H9 (cell line): Measurements from ENCODE around the gene TMEM250. TPM values are rescaled to one million over a fixed set of nuclear protein-coding genes. Genes with fewer than 3 reads are reported as not detected.

Experiments used
- DNase-seq: peaks from one replicate; pipeline ENCODE4 v3.0.0-alpha.2; 2017
- H2AFZ ChIP-seq: one replicate; pipeline ENCODE4 v1.6.1; 2013; ENCODE audit warnings: mild to moderate bottlenecking, low read length, control low read depth, moderate library complexity
- H2AK5ac ChIP-seq: 2 replicates; pipeline ENCODE4 v1.6.1; 2013; ENCODE audit warnings: low read length, control low read depth, mixed read lengths; ENCODE audit not compliant: insufficient read length
- H2BK120ac ChIP-seq: one replicate; pipeline ENCODE4 v1.6.1; 2013; ENCODE audit warnings: low read depth, mild to moderate bottlenecking, low read length, control low read depth, inconsistent platforms; ENCODE audit not compliant: poor library complexity, severe bottlenecking
- H2BK12ac ChIP-seq: 2 replicates; pipeline ENCODE4 v1.6.1; 2013; ENCODE audit warnings: low read length, control low read depth, mixed read lengths, low read depth; ENCODE audit not compliant: insufficient read length
- H2BK15ac ChIP-seq: 2 replicates; pipeline ENCODE4 v1.6.1; 2013; ENCODE audit warnings: low read depth, low read length, control low read depth
- H2BK20ac ChIP-seq: one replicate; pipeline ENCODE4 v1.6.1; 2013; ENCODE audit warnings: low read depth, mild to moderate bottlenecking, low read length, control low read depth, inconsistent platforms; ENCODE audit not compliant: poor library complexity, severe bottlenecking
- H2BK5ac ChIP-seq: 2 replicates; pipeline ENCODE4 v1.6.1; 2013; ENCODE audit warnings: low read length, control low read depth, mixed read lengths; ENCODE audit not compliant: insufficient read length
- H3K14ac ChIP-seq: 2 replicates; pipeline ENCODE4 v1.6.1; 2013; ENCODE audit warnings: low read length, control low read depth; ENCODE audit not compliant: insufficient read depth
- H3K18ac ChIP-seq: 2 replicates; pipeline ENCODE4 v1.6.1; 2013; ENCODE audit warnings: low read depth, mild to moderate bottlenecking, mixed read lengths, low read length, control low read depth; ENCODE audit not compliant: insufficient read length
- H3K23ac ChIP-seq: 2 replicates; pipeline ENCODE4 v1.6.1; 2013; ENCODE audit warnings: low read length, control low read depth, mixed read lengths, low read depth; ENCODE audit not compliant: insufficient read length
- H3K23me2 ChIP-seq: 2 replicates; pipeline ENCODE4 v1.6.1; 2013; ENCODE audit warnings: low read depth, mild to moderate bottlenecking, mixed read lengths, low read length, control low read depth; ENCODE audit not compliant: insufficient read length, poor library complexity, severe bottlenecking
- H3K27ac ChIP-seq: 2 replicates; pipeline ENCODE4 v1.5.1; 2013; ENCODE audit warnings: low read length, control low read depth, mixed read lengths, low read depth; ENCODE audit not compliant: insufficient read length
- H3K27me3 ChIP-seq: 2 replicates; pipeline ENCODE4 v1.6.1; 2013; ENCODE audit warnings: low read length, control low read depth, inconsistent platforms; ENCODE audit not compliant: insufficient read depth
- H3K4ac ChIP-seq: 2 replicates; pipeline ENCODE4 v1.6.1; 2013; ENCODE audit warnings: low read depth, mild to moderate bottlenecking, control low read depth, inconsistent platforms, low read length, moderate library complexity
- H3K4me1 ChIP-seq: 2 replicates; pipeline ENCODE4 v1.6.1; 2013; ENCODE audit warnings: low read length, control low read depth, inconsistent platforms; ENCODE audit not compliant: insufficient read depth
- H3K4me2 ChIP-seq: 2 replicates; pipeline ENCODE4 v1.6.1; 2013; ENCODE audit warnings: low read length, control low read depth, mixed read lengths; ENCODE audit not compliant: insufficient read length, insufficient read depth
- H3K56ac ChIP-seq: 2 replicates; pipeline ENCODE4 v1.6.1; 2013; ENCODE audit warnings: low read depth, mild to moderate bottlenecking, mixed read lengths, low read length, control low read depth; ENCODE audit not compliant: insufficient read length
- H3K79me1 ChIP-seq: 2 replicates; pipeline ENCODE4 v1.6.1; 2013; ENCODE audit warnings: low read depth, mild to moderate bottlenecking, moderate library complexity, low read length, control low read depth, inconsistent platforms; ENCODE audit not compliant: insufficient read depth, poor library complexity, severe bottlenecking
- H3K79me2 ChIP-seq: 2 replicates; pipeline ENCODE4 v1.6.1; 2013; ENCODE audit warnings: low read length, control low read depth, inconsistent platforms; ENCODE audit not compliant: insufficient read depth
- H3K9ac ChIP-seq: 2 replicates; pipeline ENCODE4 v1.6.1; 2013; ENCODE audit warnings: low read length, control low read depth, mixed read lengths; ENCODE audit not compliant: insufficient read length; ENCODE audit errors: extremely low read depth
- H3K9me3 ChIP-seq: one replicate; pipeline ENCODE4 v1.6.1; 2013; ENCODE audit warnings: low read depth, low read length, inconsistent platforms; ENCODE audit not compliant: control insufficient read depth
- H3T11ph ChIP-seq: one replicate; pipeline ENCODE4 v1.6.1; 2013; ENCODE audit warnings: mild to moderate bottlenecking, low read length, control low read depth, inconsistent platforms
- H4K20me1 ChIP-seq: one replicate; pipeline ENCODE4 v1.6.1; 2013; ENCODE audit not compliant: control insufficient read depth, insufficient read length, insufficient read depth
- H4K5ac ChIP-seq: 2 replicates; pipeline ENCODE4 v1.6.1; 2013; ENCODE audit warnings: low read depth, mild to moderate bottlenecking, mixed read lengths, low read length, control low read depth; ENCODE audit not compliant: insufficient read length
- H4K8ac ChIP-seq: replicated peaks from 2 replicates; pipeline ENCODE4 v1.6.1; 2013; ENCODE audit warnings: low read length, control low read depth, mixed read lengths, low read depth; ENCODE audit not compliant: insufficient read length
- H4K91ac ChIP-seq: 2 replicates; pipeline ENCODE4 v1.6.1; 2013; ENCODE audit warnings: low read depth, mild to moderate bottlenecking, moderate library complexity, mixed read lengths, low read length, control low read depth; ENCODE audit not compliant: insufficient read length
- H3K27ac Mint-ChIP-seq, 3 experiments: 2 replicates in 2 of 3; 3 replicates in 1 of 3; pipeline ENCODE4 v1.8.0; 2020 to 2021; ENCODE audit warnings: mixed read lengths in 3 of 3, mild to moderate bottlenecking in 1 of 3, moderate library complexity in 1 of 3
- H3K27me3 Mint-ChIP-seq: 2 replicates; pipeline ENCODE4 v1.8.0; 2021; ENCODE audit warnings: low read depth, mild to moderate bottlenecking, moderate library complexity, mixed read lengths
- H3K36me3 Mint-ChIP-seq, 3 experiments: 2 replicates in 2 of 3; 3 replicates in 1 of 3; pipeline ENCODE4 v1.8.0; 2020 to 2021; ENCODE audit warnings: low read depth in 3 of 3, mixed read lengths in 3 of 3; ENCODE audit not compliant: insufficient read depth in 1 of 3
- H3K4me1 Mint-ChIP-seq, 2 experiments: 2 replicates each; pipeline ENCODE4 v1.8.0; 2020; ENCODE audit warnings: mixed read lengths in 2 of 2
- H3K4me3 Mint-ChIP-seq, 2 experiments: 2 replicates in 1 of 2; 3 replicates in 1 of 2; pipeline ENCODE4 v1.8.0; 2020 to 2021; ENCODE audit warnings: mild to moderate bottlenecking in 2 of 2, mixed read lengths in 2 of 2, moderate library complexity in 1 of 2
- H3K9me3 Mint-ChIP-seq, 2 experiments: 2 replicates in 1 of 2; 3 replicates in 1 of 2; pipeline ENCODE4 v1.8.0; 2020; ENCODE audit warnings: mild to moderate bottlenecking in 2 of 2, mixed read lengths in 2 of 2, moderate library complexity in 1 of 2
- CTCF ChIP-seq: fragments of 200-600 bp; sonication (generic); conservative IDR thresholded peaks from 3 replicates; pipeline ENCODE4 v1.8.0; 2021; ENCODE audit warnings: antibody characterized with exemption, mild to moderate bottlenecking
- WGBS: extraction: QIAGEN DNeasy Blood & Tissue Kit; methylation state at CpG from one replicate; pipeline ENCODE4 v1.1.7; 2013; ENCODE audit warnings: missing lambda C conversion rate, low lambda C conversion rate, mixed read lengths; ENCODE audit not compliant: insufficient read length; ENCODE audit errors: extremely low coverage; 5-methylcytosine and 5-hydroxymethylcytosine counted together
- total RNA-seq: library from RNA; stranded (reverse); gene quantifications from 2 replicates; pipeline ENCODE4 v1.2.1, GENCODE V29; 2021

TMEM250 gene
- total RNA-seq, 1 experiment from 2014 or later = 48.1 TPM

- H3K14ac ChIP-seq = no peak overlapping the region; the same call in 1 of the 2 replicates
- no peak overlapping the region for H2AFZ ChIP-seq
- WGBS = no CpG with 5 or more reads among the region's 69 CpGs
Measured at GRCh38 chr9:136133191-136133958, 14.7 kb upstream of the TMEM250 start.

More at GRCh38 chr9:136133191-136133958, 14.7 kb upstream of the TMEM250 start:
- Histone ChIP-seq H3K27me3 (peaks cover 6% of the 10 kb centered on the region; the same call in 1 of the 2 replicates), H4K91ac (no peak overlapping the region), H3K27ac (no peak overlapping the region), H3K4me1 (no peaks in the 10 kb centered on the region), H4K8ac (no peak overlapping the region), H3K79me2 (no peaks in the 10 kb centered on the region), H2BK5ac (no peak overlapping the region), H2BK15ac (no peak overlapping the region), H3K23me2 (peaks cover 2% of the 10 kb centered on the region), H3K18ac (no peak overlapping the region), H3K9me3 (no peaks in the 10 kb centered on the region), H4K5ac (no peak overlapping the region), H3K4me2 (peak overlapping the region; percentile 34), H3K23ac (no peak overlapping the region), H3K9ac (no peak overlapping the region), H3T11ph (no peak overlapping the region), H2BK120ac (no peak overlapping the region), H3K56ac (no peak overlapping the region), H2BK20ac (no peak overlapping the region), H2BK12ac (no peak overlapping the region), H4K20me1 (no peaks in the 10 kb centered on the region), H3K4ac (no peak overlapping the region), H3K79me1 (no peaks in the 10 kb centered on the region), H2AK5ac (no peak overlapping the region)
- Mint-ChIP-seq H3K27ac (no peak overlapping the region), H3K36me3 (no peaks in the 10 kb centered on the region), H3K9me3 (no peaks in the 10 kb centered on the region), H3K4me3 (peak overlapping the region; percentile 48 to 80), H3K27me3 (peaks cover 32% of the 10 kb centered on the region), H3K4me1 (peaks cover 11 to 27% of the 10 kb centered on the region in 2 experiments)
- DNase-seq = peak; percentile 82
- peak; percentile 67 for TF ChIP-seq CTCF
